IMR-90 (cell line): ENCODE data around the gene PALS1.

ENCODE experiments used
- BHLHE40 ChIP-seq: fragments of 150-350 bp; IDR thresholded peaks from 2 replicates; pipeline ENCODE4 v1.6.1; 2016; ENCODE audit warnings: mild to moderate bottlenecking, low read depth, low read length
- CTCF ChIP-seq: conservative IDR thresholded peaks from 2 replicates; pipeline ENCODE4 v1.5.1; 2012; ENCODE audit warnings: mild to moderate bottlenecking, low read depth, low read length, improper control_type of control experiment
- MAZ ChIP-seq: IDR thresholded peaks from 2 replicates; pipeline ENCODE4 v1.6.1; 2012; ENCODE audit warnings: low read depth, mild to moderate bottlenecking, low read length, improper control_type of control experiment, moderate library complexity, borderline replicate concordance
- MXI1 ChIP-seq: IDR thresholded peaks from 2 replicates; pipeline ENCODE4 v1.6.1; 2012; ENCODE audit warnings: low read depth, mild to moderate bottlenecking, low read length, moderate library complexity, borderline replicate concordance
- NFE2L2 ChIP-seq: fragments of 150-350 bp; IDR thresholded peaks from 2 replicates; pipeline ENCODE4 v1.6.1; 2016; ENCODE audit warnings: low read depth, mild to moderate bottlenecking, low read length
- POLR2A ChIP-seq: IDR thresholded peaks from 2 replicates; pipeline ENCODE4 v1.6.1; 2012; ENCODE audit warnings: mild to moderate bottlenecking, low read depth, low read length
- RAD21 ChIP-seq: IDR thresholded peaks from 2 replicates; pipeline ENCODE4 v1.6.1; 2012; ENCODE audit warnings: low read length, improper control_type of control experiment
- RCOR1 ChIP-seq: IDR thresholded peaks from 2 replicates; pipeline ENCODE4 v1.6.1; 2012; ENCODE audit warnings: mild to moderate bottlenecking, low read length, improper control_type of control experiment; ENCODE audit not compliant: insufficient replicate concordance
- USF2 ChIP-seq: fragments of 150-350 bp; IDR thresholded peaks from 2 replicates; pipeline ENCODE4 v1.6.1; 2017; ENCODE audit warnings: mild to moderate bottlenecking, antibody characterized with exemption, low read length, low read depth

GRCh38 chr14:67240978-67241410 is 241 bp upstream of the PALS1 start:
- TF ChIP-seq CTCF (no peak), POLR2A (no peak; the same call in 1 of the 2 replicates), NFE2L2 (no peak), RCOR1 (no peak), USF2 (peak; percentile 36; the same call in 1 of the 2 replicates), RAD21 (no peak), MAZ (peak; percentile 59; the same call in 1 of the 2 replicates), BHLHE40 (peak; percentile 48; the same call in 1 of the 2 replicates), MXI1 (peak; percentile 8; the same call in 1 of the 2 replicates)
